PFSK-1 (cell line): ENCODE results near the gene SERGEF.

Experiments
- FOXP2 ChIP-seq: optimal IDR thresholded peaks from 2 replicates; pipeline ENCODE3; 2011; ENCODE audit warnings: borderline replicate concordance, control low read depth, inconsistent platforms; ENCODE audit not compliant: insufficient read depth; ENCODE audit errors: extremely low read length, extremely low read depth
- POLR2AphosphoS5 ChIP-seq: IDR thresholded peaks from 2 replicates; pipeline ENCODE4 v1.6.1; 2012; ENCODE audit warnings: low read depth, mild to moderate bottlenecking, control low read depth, low read length, moderate library complexity
- REST ChIP-seq, 2 experiments: IDR thresholded peaks; 2 replicates each; pipeline versions ENCODE4 v1.6.1 to v1.8.0; 2011 to 2012; ENCODE audit warnings: low read depth in 2 of 2, low read length in 2 of 2, control low read depth in 1 of 2, inconsistent platforms in 1 of 2, mild to moderate bottlenecking in 1 of 2, moderate library complexity in 1 of 2; ENCODE audit not compliant: insufficient read depth in 1 of 2
- SIN3A ChIP-seq: IDR thresholded peaks from 2 replicates; pipeline ENCODE4 v1.6.1; 2012; ENCODE audit warnings: mild to moderate bottlenecking, low read length, moderate library complexity, borderline replicate concordance; ENCODE audit not compliant: insufficient read depth
- TAF1 ChIP-seq: IDR thresholded peaks from 2 replicates; pipeline ENCODE4 v1.6.1; 2012; ENCODE audit warnings: low read length, control low read depth, borderline replicate concordance; ENCODE audit not compliant: insufficient read depth

SERGEF gene

GRCh38 chr11:17976651-17977050, 36.2 kb downstream of the SERGEF start:
- TF ChIP-seq REST (IDR thresholded peaks at IDR 0.05; ENCODE audit: insufficient read depth in 1 of 2, low read depth in 2 of 2, low read length in 2 of 2) (no peak), POLR2AphosphoS5 (no peak), TAF1 (no peak), FOXP2 (no peak), SIN3A (no peak)

- TF ChIP-seq FOXP2 = no peak
- TF ChIP-seq SIN3A = no peak
- no peak for TF ChIP-seq REST (IDR thresholded peaks at IDR 0.05; ENCODE audit: insufficient read depth in 1 of 2, low read depth in 2 of 2, low read length in 2 of 2)
- no peak for TF ChIP-seq POLR2AphosphoS5
- no peak for TF ChIP-seq TAF1
These were observed 38.6 kb downstream of the SERGEF start for GRCh38 chr11:17974246-17974645.

- TF ChIP-seq SIN3A (no peak), TAF1 (no peak), REST (IDR thresholded peaks at IDR 0.05; ENCODE audit: insufficient read depth in 1 of 2, low read depth in 2 of 2, low read length in 2 of 2) (no peak), POLR2AphosphoS5 (no peak)
These were observed 39.9 kb downstream of the SERGEF start for GRCh38 chr11:17972987-17973386.

- TF ChIP-seq REST (IDR thresholded peaks at IDR 0.05; ENCODE audit: insufficient read depth in 1 of 2, low read depth in 2 of 2, low read length in 2 of 2) = peak in 1 of 2 experiments; percentile 83; a peak in 2 of 4 replicates
- TF ChIP-seq POLR2AphosphoS5 = no peak
These were observed 44.6 kb downstream of the SERGEF start for GRCh38 chr11:17968206-17968605.

- TF ChIP-seq REST (IDR thresholded peaks at IDR 0.05; ENCODE audit: insufficient read depth in 1 of 2, low read depth in 2 of 2, low read length in 2 of 2) = no peak
- TF ChIP-seq SIN3A = no peak
- TF ChIP-seq POLR2AphosphoS5 = no peak
- TF ChIP-seq TAF1 = no peak
- TF ChIP-seq FOXP2 = no peak
These were observed 45.2 kb downstream of the SERGEF start for GRCh38 chr11:17967661-17968060.
